K562 (cell line): Measurements from ENCODE around the gene CLDN5. TPM values are rescaled to one million over a fixed set of nuclear protein-coding genes. Genes with fewer than 3 reads are reported as not detected.
A peak's percentile ranks its signal among the peaks of the same experiment; 100 is the strongest.

ENCODE experiments used
- ATAC-seq: fragments of 200-7000 bp; cut with Tn5 transposase; 3 replicates; pipeline ENCODE4 v1.9.1; 2020; ENCODE audit warnings: moderate library complexity
- BruUV-seq: library from RNA; stranded (reverse); fragments of 400-500 nt; replicated peaks from 2 replicates; lab custom pipeline; 2021; lab: Mats Ljungman, UMichigan
- CTCF ChIA-PET: fragments of 300-600 bp; formaldehyde crosslinking; extraction: SDS; loops from one replicate; lab custom pipeline; 2021; ENCODE audit warnings: low intra/inter-chr PET ratio; lab: Yijun Ruan, JAX
- POLR2A ChIA-PET: fragments of 300-600, 350-650 bp; sonication (Branson Sonifier 250); formaldehyde crosslinking; extraction: SDS; loops from one replicate; lab custom pipeline; 2021; ENCODE audit warnings: antibody characterized with exemption, inconsistent platforms; lab: Yijun Ruan, JAX
- DNase-seq, 4 experiments: peaks; one replicate each; pipeline versions ENCODE4 v3.0.0 to v3.0.0-alpha.2; 2011 to 2018; ENCODE audit warnings: low spot score in 3 of 4, mixed read lengths in 3 of 4; ENCODE audit errors: extremely low read depth in 1 of 4
- FAIRE-seq: peaks from 2 replicates; lab custom pipeline; 2011; peaks lifted over from hg19 to GRCh38; lab: Jason Lieb, UNC
- H2AFZ ChIP-seq: 2 replicates; pipeline ENCODE4 v1.6.0; 2011; ENCODE audit warnings: low read depth, low read length, control low read depth, inconsistent platforms
- H3K27ac ChIP-seq: fragments of 200-600 bp; 3 replicates; pipeline ENCODE4 v1.8.0; 2011; ENCODE audit warnings: low read depth, mild to moderate bottlenecking, control low read depth, inconsistent platforms, low read length, moderate library complexity, mixed read lengths; ENCODE audit errors: extremely low read depth
- H3K27me3 ChIP-seq, 2 experiments: fragments of 300-600 bp in 1 of 2; 2 replicates in 1 of 2; 3 replicates in 1 of 2; pipeline versions ENCODE4 v1.6.0 to v1.8.0; 2011; ENCODE audit warnings: inconsistent platforms in 2 of 2, low read length in 2 of 2, mild to moderate bottlenecking in 1 of 2, mixed read lengths in 1 of 2, moderate library complexity in 1 of 2; ENCODE audit not compliant: control insufficient read depth in 2 of 2, insufficient read depth in 2 of 2
- H3K36me3 ChIP-seq: fragments of 300-600 bp; 3 replicates; pipeline ENCODE4 v1.8.0; 2011; ENCODE audit warnings: mild to moderate bottlenecking, low read length, inconsistent platforms; ENCODE audit not compliant: control insufficient read depth, insufficient read depth
- H3K4me1 ChIP-seq, 2 experiments: fragments of 200-600 bp in 1 of 2; replicated peaks in 1 of 2; 2 replicates in 1 of 2; 3 replicates in 1 of 2; pipeline versions ENCODE4 v1.5.1 to v1.8.0; 2011; ENCODE audit warnings: inconsistent platforms in 2 of 2, low read length in 2 of 2, mild to moderate bottlenecking in 1 of 2, mixed read lengths in 1 of 2, moderate library complexity in 1 of 2; ENCODE audit not compliant: control insufficient read depth in 2 of 2, insufficient read depth in 2 of 2
- H3K4me2 ChIP-seq: 2 replicates; pipeline ENCODE4 v1.6.1; 2011; ENCODE audit warnings: low read length, control low read depth, inconsistent platforms, mixed read lengths; ENCODE audit not compliant: insufficient read depth
- H3K4me3 ChIP-seq: fragments of 200-600 bp; sonication (generic), shearing (Covaris generic); 2 replicates; pipeline ENCODE4 v1.5.1; 2016; ENCODE audit warnings: control low read depth, inconsistent platforms
- H3K79me2 ChIP-seq: fragments of 200-600 bp; 3 replicates; pipeline ENCODE4 v1.8.0; 2011; ENCODE audit warnings: low read length, inconsistent platforms; ENCODE audit not compliant: control insufficient read depth, insufficient read depth
- H3K9ac ChIP-seq, 2 experiments: 2 replicates each; pipeline versions ENCODE4 v1.6.0 to v1.6.1; 2011; ENCODE audit warnings: low read depth in 2 of 2, low read length in 2 of 2, control low read depth in 1 of 2, inconsistent platforms in 1 of 2, mild to moderate bottlenecking in 1 of 2, mixed read lengths in 1 of 2; ENCODE audit not compliant: insufficient read depth in 1 of 2
- H3K9me1 ChIP-seq: one replicate; pipeline ENCODE4 v1.6.0; 2011; ENCODE audit warnings: inconsistent platforms, mild to moderate bottlenecking, low read length, moderate library complexity; ENCODE audit not compliant: control insufficient read depth, insufficient read depth
- H3K9me3 ChIP-seq: replicated peaks from 2 replicates; pipeline ENCODE4 v1.5.1; 2011; ENCODE audit warnings: low read depth, low read length, inconsistent platforms; ENCODE audit not compliant: control insufficient read depth, insufficient read depth
- H4K20me1 ChIP-seq: replicated peaks from 2 replicates; pipeline ENCODE4 v1.6.1; 2011; ENCODE audit warnings: low read length, inconsistent platforms, mixed read lengths; ENCODE audit not compliant: control insufficient read depth, insufficient read depth
- CAMTA2 ChIP-seq: fragments of 250-450 bp; sonication (Bioruptor Pico); conservative IDR thresholded peaks from 2 replicates; pipeline ENCODE4 v1.5.1; 2022
- DLX4 ChIP-seq: fragments of 250-450 bp; sonication (Bioruptor Pico); IDR thresholded peaks from 2 replicates; pipeline ENCODE4 v1.6.1; 2021; ENCODE audit warnings: mild to moderate bottlenecking
- E2F4 ChIP-seq: sonication (generic); formaldehyde crosslinking; IDR thresholded peaks from 2 replicates; pipeline ENCODE4 v1.8.0; 2022; ENCODE audit warnings: mild to moderate bottlenecking, low read depth, missing genetic modification reagents
- NR2C2 ChIP-seq, 2 experiments: fragments of 200-800 bp in 1 of 2; sonication (Bioruptor generic) in 1 of 2; sonication (generic) in 1 of 2; formaldehyde crosslinking in 1 of 2; IDR thresholded peaks; 2 replicates each; pipeline versions ENCODE4 v1.6.1 to v1.8.0; 2016 to 2022; ENCODE audit warnings: mild to moderate bottlenecking in 1 of 2, missing compliant biosample characterization in 1 of 2, missing genetic modification characterization in 1 of 2, missing genetic modification reagents in 1 of 2
- POLR2A ChIP-seq: fragments of 450-650 bp; conservative IDR thresholded peaks from 2 replicates; pipeline ENCODE4 v1.6.1; 2016
- RBFOX2 ChIP-seq: fragments of 200-400 bp; formaldehyde crosslinking; IDR thresholded peaks from 2 replicates; pipeline ENCODE4 v1.6.1; 2017; ENCODE audit warnings: low read depth, mild to moderate bottlenecking, low read length, moderate library complexity
- ZNF253 ChIP-seq: fragments of 250-450 bp; sonication (Bioruptor Pico); conservative IDR thresholded peaks from 2 replicates; pipeline ENCODE4 v1.6.1; 2021; ENCODE audit warnings: mild to moderate bottlenecking
- ZNF766 ChIP-seq: fragments of 200-800 bp; sonication (Bioruptor generic); conservative IDR thresholded peaks from 2 replicates; pipeline ENCODE4 v1.6.1; 2016; ENCODE audit warnings: missing genetic modification characterization, missing compliant biosample characterization
- WGBS: fragments of 100-300 bp; shearing (Covaris generic); methylation state at CpG from one replicate; pipeline ENCODE4 v1.1.6; 2016; ENCODE audit warnings: low coverage, mixed read lengths; ENCODE audit not compliant: insufficient coverage; ENCODE audit errors: missing lambda C conversion rate; 5-methylcytosine and 5-hydroxymethylcytosine counted together
- in situ Hi-C: fragments of 300-500 bp; cut with MboI; formaldehyde crosslinking; loops from 4 replicates; pipeline ENCODE4 v1.15.0; 2018; ENCODE audit warnings: inconsistent platforms, mixed read lengths
- intact Hi-C: fragments of 100-400 bp; cut with micrococcal nuclease; formaldehyde crosslinking; loops from 2 replicates; pipeline ENCODE4 v1.14.2; 2022
- polyA plus RNA-seq, 8 experiments: library from polyadenylated mRNA; depleted of rRNA in 4 of 8; stranded (reverse) in 5 of 8; unstranded in 3 of 8; fragments of >200 nt; fragmentation: Nextera tagmentation in 2 of 8; fragmentation: Illumina TruSeq in 1 of 8; extraction: Ambion mirVana in 2 of 8; extraction: Trizol in 1 of 8; gene quantifications; 2 replicates each; pipeline versions ENCODE4 v1.2.1 to v1.2.3, GENCODE V29; 2011 to 2014; ENCODE audit warnings: inconsistent platforms in 1 of 8, missing spikeins in 1 of 8
- total RNA-seq, 7 experiments: library from RNA; depleted of rRNA in 6 of 7; stranded (reverse); fragments of >200 nt in 6 of 7; fragmentation: Illumina TruSeq in 2 of 7; extraction: Trizol in 2 of 7; gene quantifications; 2 replicates each; pipeline versions ENCODE4 v1.2.1 to v1.2.3, GENCODE V29; 2011 to 2021; ENCODE audit warnings: low replicate concordance in 1 of 7

The CLDN5 gene
- total and polyA plus RNA-seq, 9 of the 15 experiments (the other 6 are each of a cell fraction or from before 2014, with no cell fraction given), result 0.20 TPM; not detected in 8

GRCh38 chr22:19499236-19499879 is 24.9 kb downstream of the CLDN5 start:
- 95% methylated on average over 7 of the region's 7 CpGs for WGBS
- Histone ChIP-seq H3K9ac (peak overlapping the region in 1 of 2 experiments; percentile 15; a peak in 1 of 4 replicates), H4K20me1 (no peaks in the 10 kb centered on the region), H3K27ac (no peak overlapping the region), H3K4me1 (no peaks in the 10 kb centered on the region; a peak in 2 of 5 replicates), H3K4me2 (no peak overlapping the region), H3K4me3 (no peak overlapping the region), H3K36me3 (peaks cover 100% of the 10 kb centered on the region), H3K9me1 (no peaks in the 10 kb centered on the region), H3K79me2 (no peaks in the 10 kb centered on the region), H2AFZ (no peak overlapping the region), H3K9me3 (no peaks in the 10 kb centered on the region), H3K27me3 (no peaks in the 10 kb centered on the region)
- ChIA-PET CTCF (no interaction called here), POLR2A (interaction anchor here (0.5 to 5.1 kb wide), 9 partner anchors 8 to 413 kb away, joined by 3 to 46 read pairs (median 9); partner anchors contain the start of gene CDC45)
- no TSS peak for BruUV-seq
- intact Hi-C loops, result no loop called here
- in situ Hi-C loops, result no loop called here
- FAIRE-seq (no peak), DNase-seq (peak in 2 of 4 experiments; percentile 52 to 56), ATAC-seq (no peak; the same call in 2 of the 3 replicates)
- TF ChIP-seq DLX4 (CRISPR knock-in tag) (no peak), POLR2A (peak; percentile 5; the same call in 1 of the 2 replicates), ZNF766 (no peak), NR2C2 (CRISPR knock-in tag; IDR thresholded peaks at IDR 0.05) (peak; percentile 29; the same call in 1 of the 2 replicates), NR2C2 (tag; IDR thresholded peaks at IDR 0.05) (no peak), ZNF253 (CRISPR knock-in tag) (no peak), E2F4 (peak; percentile 60; the same call in 1 of the 2 replicates), RBFOX2 (peak; percentile 51; the same call in 1 of the 2 replicates), CAMTA2 (CRISPR knock-in tag) (no peak)
